Superior temporal gyrus (tissue), 1 donor: Measurements from ENCODE around the gene CEMIP2.

ENCODE experiments used
- DNase-seq: peaks from one replicate; pipeline ENCODE4 v3.0.0-alpha.2; 2016; ENCODE audit errors: extremely low spot score

Gene CEMIP2

DNA sequence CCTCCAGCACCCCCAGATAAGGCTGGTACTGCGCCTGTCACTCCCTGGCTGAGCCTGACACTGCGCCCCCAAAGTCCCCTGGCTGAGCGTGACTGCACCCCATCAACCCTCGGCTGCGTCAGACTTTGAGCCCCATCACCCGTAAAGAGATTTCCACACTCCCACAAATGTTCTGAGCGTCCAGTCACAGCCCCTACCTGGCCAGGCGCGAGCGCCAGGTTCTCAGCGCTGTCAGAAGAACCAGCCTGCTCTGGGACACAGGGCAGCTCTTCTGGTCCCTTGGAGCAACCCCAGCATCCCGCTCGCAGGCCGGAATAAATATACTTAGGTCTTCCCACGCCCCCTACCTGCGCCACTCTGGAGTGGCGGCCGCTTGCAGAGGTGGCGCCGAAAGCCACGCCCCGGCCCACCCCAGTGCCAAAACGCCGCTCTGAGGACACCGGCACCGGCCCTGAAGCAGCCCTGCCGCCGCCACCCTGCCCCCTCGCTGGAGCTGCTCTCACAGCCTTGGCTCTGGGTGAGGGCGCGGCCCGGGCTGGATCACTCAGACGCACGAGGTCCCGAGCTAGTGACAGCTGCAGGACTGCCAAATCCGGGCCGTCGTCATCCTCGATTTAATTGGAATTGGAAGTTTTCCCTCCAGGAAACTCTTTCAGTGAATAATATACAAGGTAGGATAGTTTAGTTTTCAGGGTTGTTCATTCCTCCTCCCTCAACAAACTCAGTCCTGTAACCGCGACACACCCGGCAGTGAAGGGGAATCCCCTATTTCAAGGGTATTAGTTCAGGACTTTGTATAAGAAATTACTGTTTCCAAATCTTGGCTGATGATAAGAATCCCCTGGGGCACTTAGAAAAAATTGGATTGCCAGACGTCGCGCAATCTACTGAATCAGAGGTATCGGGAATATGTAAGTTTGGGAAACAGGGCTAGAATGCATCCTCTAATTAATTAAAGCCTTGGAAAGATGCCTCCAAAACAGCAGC, 1.2 kb upstream of the CEMIP2 start:
- peak; percentile 49 for DNase-seq

DNA sequence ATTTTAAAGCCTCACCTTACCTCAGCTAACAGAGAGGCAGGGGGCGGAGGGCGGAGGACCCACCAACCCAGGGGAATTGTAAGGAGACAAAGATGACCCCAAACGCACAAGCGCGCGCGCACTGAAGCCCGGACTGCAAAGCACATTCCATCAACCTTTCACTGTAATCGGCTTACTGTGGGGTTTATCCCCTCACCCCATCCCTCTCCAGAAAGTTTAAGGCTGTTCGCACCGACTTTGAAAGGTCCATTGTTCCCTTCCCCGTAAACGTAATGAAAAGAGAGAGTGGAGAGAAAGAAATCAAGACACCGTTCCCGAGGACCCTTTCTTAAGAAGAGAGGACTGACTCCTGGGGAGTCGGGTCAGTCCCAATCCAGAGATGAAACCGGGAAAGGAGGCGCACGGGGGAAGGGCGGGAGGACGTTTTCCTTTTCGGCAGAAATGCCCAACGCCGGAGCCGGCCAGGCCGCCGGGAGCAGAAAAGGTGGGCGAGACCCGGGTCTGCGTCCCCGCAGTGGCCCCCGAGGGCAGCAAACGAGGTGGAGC, 464 bp downstream of the CEMIP2 start:
- DNase-seq = peak; percentile 38

DNA sequence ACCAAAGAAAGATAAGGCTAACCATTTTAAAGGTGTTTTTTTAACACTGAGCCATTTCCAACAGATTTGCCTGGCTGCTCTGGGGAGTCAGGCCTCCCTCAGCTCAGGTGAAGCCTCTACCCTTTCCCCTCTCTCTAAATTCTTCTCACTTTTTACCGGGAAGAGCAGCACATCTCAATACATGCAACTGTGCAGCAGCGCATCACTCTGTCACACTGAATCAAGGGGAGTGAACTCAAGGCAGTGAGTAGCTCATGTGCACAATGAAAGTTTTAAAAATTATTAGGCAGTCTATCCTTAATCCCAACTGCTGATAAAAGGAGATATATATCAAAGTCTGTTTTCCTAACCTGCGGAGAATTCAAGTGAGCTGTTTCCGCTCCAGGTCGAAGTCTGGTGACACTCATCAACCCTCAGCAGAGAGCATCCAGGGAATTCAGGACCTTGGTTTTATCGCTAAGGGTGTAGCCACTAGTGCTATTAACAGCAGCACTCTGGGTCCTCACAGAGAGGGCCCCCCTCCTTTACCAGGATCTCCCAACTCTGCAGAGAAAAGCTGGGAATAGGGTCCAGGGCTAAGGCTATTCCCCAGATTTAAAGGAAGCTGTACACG, 1.0 kb downstream of the CEMIP2 start:
- no peak for DNase-seq

DNA sequence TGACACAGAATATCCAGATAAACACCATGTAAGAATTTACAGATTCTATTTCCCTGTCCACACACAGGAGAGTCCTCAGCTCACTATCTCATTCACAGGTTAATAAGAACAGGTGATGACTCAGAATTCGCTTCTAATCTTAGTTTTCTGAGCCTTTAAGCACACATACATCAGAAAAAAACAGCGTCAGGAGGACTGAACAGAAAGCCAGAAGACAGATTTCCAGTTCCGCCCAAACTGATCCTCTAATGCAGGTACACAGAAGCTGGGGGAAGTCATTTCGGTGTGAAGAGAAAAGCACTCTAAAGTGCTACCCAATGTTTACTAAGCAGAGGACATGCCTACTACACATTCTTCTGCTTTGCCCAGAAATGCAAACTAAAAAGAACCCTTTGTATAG, 1.6 kb downstream of the CEMIP2 start:
- no peak for DNase-seq

DNA sequence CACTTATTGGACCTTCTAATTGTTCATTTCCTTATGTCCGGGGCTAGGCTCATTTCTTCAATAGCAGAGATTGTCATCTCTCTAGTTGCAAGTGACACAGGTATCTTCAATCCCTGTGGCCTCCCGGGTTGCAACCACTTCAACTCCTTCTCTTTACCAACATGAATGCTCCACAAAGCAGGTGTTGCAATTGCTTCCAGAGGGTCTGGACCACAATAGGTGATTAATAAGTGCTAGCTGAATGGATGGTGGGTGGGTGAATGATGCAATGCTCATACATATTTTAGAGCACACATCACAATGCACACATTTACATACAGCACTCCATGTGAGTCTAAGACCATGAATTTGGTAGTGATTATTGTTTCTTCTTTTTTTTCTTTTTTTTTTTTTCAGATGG, 2.6 kb downstream of the CEMIP2 start:
- DNase-seq = no peak

DNA sequence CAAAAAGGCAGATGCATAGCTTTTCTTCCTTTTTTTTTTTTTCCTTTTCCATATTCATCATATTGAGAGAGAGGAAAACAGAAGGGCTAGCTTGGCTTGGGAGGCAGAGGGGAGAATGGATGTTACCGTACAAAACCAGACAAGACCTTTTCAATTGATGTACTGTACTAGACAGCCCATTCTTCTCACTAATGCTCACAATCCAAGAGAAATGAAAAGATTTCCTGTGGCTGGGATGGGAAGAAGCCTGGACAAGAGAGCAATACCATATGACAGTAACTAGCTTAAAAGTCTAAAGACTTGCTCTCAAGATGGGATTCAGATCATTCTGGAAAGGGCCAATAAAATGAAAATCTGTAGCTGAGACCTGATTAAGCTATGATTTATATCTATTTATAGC, 3.4 kb downstream of the CEMIP2 start:
- DNase-seq = no peak

DNA sequence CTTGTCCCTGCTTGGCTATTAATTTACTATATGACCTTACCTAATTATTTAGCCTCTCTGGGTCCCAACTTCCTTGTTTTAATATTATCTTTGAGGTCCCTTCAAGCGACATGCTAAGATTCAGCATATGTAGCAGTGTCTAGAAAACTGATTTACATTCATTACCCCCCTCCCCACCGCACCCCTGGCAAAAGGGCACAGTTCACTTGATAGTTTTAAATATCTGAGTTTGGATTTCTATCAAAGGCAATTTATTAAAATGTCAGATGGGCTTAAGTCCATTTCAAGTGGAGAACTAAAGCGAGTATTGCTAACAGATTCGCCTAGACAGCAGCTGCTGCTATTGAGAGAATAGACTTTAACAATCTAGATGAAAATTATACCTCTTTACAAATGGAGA, 3.9 kb downstream of the CEMIP2 start:
- DNase-seq = no peak

DNA sequence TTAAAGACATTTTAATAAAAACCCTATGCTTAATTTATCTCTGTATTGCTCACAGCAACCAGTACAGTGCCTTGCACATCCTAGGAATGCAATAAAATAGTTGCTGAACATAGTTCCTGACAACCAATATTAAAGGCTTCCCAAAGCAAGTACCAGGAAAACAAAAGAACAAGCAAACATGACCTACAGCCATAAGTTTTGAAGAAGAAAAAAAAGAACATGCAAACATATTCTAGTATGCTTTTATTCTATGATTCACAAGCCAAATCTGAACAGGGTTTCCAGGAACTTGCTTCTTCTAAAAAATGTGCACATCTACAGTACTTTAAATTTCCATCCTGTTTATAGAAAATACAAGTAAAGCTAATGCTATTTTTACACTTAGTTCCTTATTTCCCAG, 4.5 kb downstream of the CEMIP2 start:
- DNase-seq = no peak

DNA sequence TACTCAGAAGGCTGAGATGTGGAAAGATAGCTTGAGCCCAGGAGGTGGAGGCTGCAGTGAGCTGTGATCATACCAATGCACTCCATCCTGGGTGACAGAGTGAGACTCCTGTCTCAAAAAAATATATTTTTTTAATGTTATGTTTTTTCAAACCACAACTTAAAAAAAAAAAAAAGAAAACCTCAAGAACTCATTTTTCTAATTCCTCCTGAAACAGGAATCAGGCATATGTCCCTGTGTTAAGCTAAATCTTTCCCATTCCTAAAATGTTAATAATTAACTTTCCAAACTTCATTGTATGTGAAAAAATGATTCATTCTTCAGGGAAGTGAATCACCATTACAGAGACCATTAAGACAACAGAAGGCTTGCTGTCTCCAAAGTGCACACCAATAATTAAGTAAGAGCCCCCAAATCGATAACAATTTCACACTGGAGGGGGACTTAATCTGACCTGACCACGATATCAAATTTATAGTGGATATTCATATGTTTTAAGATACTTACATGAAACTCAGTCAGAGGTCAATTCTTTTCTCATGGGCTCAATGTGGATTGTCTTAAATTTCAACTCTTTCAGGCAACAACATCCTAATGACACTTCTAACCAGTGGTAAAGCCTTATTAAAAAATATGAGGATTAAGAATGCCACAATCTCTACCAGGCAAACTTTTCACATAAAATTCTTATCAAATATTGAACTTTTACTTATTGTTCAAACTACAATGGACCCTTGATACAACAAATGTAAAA, 5.2 kb downstream of the CEMIP2 start:
- no peak for DNase-seq

DNA sequence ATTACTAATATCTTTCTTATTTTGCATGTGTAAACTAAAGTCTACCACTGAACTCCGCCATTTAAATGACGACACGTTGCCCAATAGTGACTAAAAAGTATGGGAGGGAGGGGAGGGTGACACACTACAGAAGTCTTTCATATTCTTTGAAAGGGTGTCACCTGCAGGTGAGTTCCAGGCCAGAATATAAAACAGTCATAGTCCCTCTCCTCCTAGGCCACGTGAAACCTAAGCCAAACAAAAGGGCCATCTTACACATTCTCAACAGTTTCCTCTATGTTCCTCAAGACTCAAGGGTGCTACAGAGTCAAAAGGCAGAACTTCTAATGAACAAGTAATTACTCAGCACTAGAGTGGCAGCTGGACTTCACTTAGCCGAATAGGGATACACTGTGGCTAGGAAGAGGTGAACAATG, 6.4 kb downstream of the CEMIP2 start:
- no peak for DNase-seq

DNA sequence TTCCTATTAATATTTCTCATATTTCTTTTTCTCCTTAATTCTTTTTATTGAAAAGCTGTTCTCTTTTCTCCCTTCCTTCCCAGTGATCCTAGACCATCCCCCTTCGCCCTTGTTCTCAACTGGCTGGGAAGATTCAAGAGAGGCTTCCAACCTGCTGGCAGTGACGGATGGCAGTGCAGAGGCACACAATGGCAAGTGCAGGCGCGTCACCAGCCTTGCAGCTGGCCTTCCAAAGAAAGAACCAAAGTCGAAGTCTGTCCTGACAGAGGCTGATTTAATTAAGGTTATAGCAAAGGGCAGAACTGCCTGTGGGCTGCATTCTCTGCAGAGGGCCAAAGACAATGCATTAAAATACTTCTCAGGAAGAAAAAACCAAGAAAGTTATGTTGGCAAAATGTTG, 7.4 kb downstream of the CEMIP2 start:
- DNase-seq = no peak

DNA sequence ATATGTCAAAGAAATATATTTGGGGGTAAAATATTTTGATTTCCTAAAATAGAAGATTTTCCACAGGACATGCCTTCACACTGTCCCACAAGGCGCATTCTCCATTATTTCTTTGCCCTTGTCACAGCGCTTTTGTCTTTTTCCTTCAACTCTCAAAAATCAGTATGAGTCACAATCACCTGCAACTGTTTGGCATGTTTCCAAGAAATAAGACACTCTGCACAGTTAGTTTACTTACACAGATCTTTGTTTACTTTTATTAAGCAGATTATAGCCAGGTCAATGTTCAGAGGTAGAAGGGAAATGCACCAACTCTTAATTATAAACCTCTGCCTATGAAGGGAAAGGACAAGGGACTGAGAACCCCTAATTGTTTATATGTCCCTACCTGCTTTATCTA, 9.5 kb downstream of the CEMIP2 start:
- DNase-seq = no peak

DNA sequence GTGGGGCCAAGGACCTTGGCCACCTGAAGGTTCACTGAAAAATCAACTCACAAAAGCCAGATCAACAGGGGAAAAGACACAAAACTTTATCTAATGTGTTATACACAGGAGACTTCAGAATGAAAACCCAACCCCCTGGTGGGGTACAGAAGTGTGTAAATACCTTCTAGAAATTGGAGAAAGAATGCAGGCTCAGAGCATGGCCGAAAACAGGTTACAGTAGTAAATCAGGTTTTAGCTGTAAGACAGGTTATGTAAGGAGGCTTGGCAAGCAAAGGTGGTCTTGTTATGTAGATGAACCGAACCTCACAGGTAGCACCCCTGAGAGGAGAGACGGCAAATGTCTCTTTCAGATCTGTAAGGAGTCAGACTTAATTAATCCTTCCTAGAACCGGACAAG, 10.0 kb downstream of the CEMIP2 start:
- no peak for DNase-seq

DNA sequence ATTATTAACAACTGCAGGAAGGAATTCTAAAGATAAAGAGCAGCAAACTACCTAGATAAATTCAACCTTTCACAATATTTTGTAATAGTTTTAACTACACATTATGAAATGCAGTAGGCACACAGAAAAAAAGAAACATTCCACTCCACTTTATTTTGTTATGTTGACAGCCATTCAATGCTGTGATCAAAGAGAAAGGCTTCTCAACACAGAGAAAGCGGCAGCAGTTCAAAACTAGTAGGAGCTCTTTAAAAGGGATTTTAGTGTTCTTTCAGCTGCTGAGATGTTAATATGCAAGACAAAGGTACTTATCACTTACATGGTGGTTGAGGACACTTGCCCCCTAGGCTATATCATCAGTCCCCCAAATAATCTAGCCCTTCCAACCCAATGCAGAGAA, 11.6 kb downstream of the CEMIP2 start:
- no peak for DNase-seq

DNA sequence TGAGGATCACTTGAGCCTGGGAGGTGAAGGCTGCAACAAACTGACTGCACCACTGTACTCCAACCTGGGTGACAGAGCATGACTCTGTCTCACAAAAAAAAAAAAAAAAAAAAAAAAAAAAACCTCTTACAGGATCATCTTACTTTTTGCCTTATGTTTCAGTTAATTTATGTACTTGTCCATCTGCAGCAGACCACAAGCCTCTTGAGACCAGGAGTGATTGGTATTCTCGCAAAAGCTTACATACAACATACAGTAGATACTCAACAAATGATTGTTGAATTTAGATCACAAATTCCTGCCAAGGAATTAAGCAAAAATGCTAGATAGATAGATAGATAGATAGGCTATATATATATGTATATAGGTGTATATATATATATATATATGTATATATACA, 12.4 kb downstream of the CEMIP2 start:
- no peak for DNase-seq

DNA sequence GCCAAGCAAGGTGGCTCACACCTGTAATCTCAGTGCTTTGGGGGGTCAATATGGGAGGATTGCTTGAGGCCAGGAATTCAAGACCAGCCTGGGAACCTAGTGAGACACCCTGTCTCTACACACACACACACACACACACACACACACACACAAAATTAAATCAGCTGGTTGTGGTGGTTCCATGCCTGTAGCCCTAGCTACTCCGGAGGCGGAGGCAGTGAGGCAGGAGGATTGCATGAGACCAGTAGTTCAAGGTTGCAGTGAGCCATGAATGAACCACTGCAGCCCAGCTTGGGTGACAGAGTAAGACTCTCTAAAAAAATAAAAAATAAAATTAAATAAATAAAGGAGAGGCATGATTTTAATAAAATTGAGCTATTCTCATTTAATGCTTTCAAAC, 13.1 kb downstream of the CEMIP2 start:
- no peak for DNase-seq

DNA sequence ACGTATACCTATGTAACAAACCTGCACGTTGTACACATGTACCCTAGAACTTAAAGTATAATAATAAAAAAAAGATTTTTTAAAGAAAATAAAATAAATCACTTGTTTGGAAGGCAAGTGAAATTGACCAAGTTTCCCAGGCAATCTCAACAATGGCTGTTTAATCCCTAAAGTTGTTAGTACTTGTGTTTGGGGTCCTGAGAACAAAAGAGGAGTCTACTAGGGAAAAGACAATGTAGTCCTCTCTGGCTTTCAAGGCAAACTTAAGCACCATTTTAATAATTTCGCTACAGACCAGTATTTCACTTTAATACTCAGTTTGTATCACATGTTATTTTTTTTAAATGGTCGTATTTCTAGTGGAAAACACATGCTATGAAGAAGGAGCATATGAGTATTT, 14.2 kb downstream of the CEMIP2 start:
- no peak for DNase-seq

DNA sequence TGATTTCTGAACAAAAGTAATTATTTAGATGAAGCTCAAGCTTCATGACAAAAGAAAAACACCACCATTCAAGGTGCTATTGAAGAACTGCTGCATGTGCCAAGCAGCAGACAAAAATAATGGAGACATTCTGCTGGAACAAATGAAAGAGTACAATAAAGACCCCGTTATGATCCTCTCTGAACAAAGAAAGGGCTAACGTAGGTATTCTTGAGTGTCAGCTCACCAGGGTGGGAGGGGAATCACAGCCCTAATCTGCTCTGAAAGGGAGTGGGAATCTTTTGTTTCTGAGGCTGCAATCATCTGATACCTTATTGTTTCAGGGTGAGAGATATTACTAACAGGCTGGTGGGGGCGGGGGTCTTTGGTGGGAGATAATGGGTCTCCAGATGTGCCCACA, 15.4 kb downstream of the CEMIP2 start:
- DNase-seq = no peak

DNA sequence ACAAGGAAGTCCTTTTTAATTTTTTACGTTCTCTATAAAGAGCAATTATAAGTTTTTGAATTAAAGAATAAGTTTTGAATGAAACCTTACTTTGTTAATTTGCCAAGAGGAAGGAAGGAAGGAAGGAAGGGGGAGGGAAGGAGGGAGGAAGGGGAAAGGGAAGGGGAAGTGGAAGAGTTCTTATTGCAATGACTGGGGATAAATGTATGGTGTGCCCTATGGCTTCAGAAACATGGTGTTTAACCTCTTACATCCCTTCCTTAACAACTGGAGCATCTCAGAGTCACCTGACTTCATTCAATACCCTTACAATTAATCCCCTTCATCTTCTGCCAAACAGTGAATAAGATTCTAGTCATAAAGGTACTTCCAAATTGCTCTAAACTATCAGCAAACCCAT, 16.0 kb downstream of the CEMIP2 start:
- DNase-seq = no peak

DNA sequence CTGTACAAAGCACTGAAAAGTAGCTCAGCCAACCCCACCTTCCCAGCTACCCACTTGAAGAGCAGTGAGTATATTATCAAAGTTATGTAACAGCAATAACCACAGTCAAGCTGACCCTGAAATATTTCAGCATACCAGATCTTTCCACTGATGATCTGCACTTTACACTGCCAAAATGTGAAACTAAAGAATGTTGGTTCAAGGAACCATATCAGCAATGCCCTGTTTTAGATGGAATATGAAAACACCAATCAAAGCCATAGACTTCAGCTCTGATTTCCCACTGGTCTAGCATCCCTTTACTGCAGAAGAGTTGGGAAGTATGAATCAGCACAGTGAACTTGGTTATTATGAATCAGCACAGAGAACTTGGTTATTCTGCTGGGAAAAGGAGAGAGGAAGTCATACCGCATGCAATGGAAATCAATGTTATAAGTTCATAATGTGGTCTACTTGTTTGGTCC, 20.0 kb downstream of the CEMIP2 start:
- DNase-seq = no peak

DNA sequence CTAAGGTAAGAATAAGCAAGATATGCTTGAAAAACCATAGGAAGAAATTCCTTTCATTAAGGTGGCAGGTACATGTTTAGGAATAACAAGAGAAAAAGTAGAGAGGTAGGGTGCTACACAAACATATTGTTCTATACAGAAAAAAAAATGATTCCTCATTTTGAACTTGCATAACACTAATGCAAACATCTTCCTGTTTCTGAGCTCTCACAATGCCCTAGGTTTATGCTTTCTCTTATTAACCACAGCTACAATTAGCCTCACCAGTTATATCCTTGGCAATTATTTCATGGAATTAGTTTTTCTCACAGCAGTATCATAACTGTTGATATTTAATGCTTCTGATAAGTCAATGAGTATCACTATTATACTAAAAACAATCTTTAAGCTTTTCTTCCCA, 20.7 kb downstream of the CEMIP2 start:
- DNase-seq = no peak

DNA sequence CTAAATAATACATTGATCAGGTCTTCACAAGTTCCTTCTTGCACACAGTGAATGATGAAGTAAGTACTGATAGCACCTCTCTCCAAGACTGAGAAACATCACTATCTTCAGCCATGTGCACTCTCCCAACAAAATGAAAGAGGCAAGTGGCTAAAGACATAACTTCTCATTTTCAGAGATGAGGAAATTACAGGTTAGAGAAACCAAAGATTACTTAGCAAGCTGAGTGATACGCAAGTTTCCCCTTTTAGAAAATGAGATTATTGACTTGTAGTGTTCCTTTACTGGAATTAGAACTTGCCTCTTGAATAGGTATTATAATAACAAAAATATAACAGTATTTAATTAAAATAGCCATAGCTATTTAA, 21.6 kb downstream of the CEMIP2 start:
- no peak for DNase-seq
